Measurements from ENCODE around the gene CHRM3. TPM values are rescaled to one million over a fixed set of nuclear protein-coding genes. Genes with fewer than 3 reads are reported as not detected.

Gene CHRM3
- total RNA-seq, 1 donor from 2014 or later: 5.4 TPM

DNA sequence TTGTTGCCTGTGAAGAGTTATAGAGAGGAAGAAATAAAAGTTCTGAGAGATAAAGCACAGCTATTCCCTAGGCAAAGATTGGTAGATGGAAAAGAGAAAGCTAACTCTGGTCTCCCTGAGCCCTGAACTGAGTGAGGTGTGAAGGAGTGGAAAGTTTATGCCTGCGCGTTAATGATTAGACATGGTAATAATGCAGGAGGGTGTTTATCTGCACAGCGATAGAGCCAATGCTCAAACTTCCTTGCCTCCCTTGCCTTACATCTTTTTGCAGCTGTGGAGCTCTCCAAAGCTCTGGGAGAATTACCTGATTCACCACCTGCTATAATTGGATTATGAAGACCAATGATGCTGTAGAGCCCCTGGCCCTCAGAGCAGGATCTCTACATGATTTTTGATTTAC is 32.8 kb upstream of the CHRM3 start:
- DNase-seq: no peak
- Histone ChIP-seq H3K36me3 (no peaks in the 10 kb centered on the region), H3K27me3 (no peaks in the 10 kb centered on the region), H3K4me3 (no peak overlapping the region), H3K9me3 (no peaks in the 10 kb centered on the region), H3K4me1 (no peaks in the 10 kb centered on the region), H3K27ac (no peak overlapping the region)
- intact Hi-C loops (cut with DNase I): no loop called here
- ATAC-seq: no peak
- TF ChIP-seq, protein P1, sequence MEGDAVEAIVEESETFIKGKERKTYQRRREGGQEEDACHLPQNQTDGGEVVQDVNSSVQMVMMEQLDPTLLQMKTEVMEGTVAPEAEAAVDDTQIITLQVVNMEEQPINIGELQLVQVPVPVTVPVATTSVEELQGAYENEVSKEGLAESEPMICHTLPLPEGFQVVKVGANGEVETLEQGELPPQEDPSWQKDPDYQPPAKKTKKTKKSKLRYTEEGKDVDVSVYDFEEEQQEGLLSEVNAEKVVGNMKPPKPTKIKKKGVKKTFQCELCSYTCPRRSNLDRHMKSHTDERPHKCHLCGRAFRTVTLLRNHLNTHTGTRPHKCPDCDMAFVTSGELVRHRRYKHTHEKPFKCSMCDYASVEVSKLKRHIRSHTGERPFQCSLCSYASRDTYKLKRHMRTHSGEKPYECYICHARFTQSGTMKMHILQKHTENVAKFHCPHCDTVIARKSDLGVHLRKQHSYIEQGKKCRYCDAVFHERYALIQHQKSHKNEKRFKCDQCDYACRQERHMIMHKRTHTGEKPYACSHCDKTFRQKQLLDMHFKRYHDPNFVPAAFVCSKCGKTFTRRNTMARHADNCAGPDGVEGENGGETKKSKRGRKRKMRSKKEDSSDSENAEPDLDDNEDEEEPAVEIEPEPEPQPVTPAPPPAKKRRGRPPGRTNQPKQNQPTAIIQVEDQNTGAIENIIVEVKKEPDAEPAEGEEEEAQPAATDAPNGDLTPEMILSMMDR (IDR thresholded peaks at IDR 0.05): no peak

DNA sequence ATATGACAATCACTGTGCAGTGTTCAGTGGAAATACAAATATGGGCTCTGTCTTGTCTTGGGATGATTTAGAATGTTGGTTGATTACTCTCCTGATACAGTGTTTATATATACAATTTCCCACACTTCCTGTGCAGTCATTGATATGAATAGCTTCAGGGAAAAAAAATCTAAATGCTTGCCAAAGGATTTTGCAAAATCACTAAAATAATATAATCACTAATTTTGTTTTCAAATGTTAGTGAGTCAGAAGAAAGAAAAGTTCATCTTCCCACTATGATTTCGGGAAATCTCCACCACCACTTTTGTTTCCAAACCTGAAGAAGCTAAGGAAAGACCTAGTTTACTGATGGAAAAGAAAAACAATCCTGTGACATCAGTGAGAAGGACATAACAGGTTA is 32.1 kb upstream of the CHRM3 start:
- H3K36me3 ChIP-seq: no peaks in the 10 kb centered on the region
- DNase-seq (no peak), ATAC-seq (no peak)
- TF ChIP-seq, protein P1 (IDR thresholded peaks at IDR 0.05): no peak
- no peak overlapping the region for H3K27ac ChIP-seq
- H3K27me3 ChIP-seq: no peaks in the 10 kb centered on the region
- H3K4me3 ChIP-seq: no peak overlapping the region
- H3K4me1 ChIP-seq: no peaks in the 10 kb centered on the region
- H3K9me3 ChIP-seq: no peaks in the 10 kb centered on the region
- intact Hi-C loops (cut with DNase I): no loop called here

DNA sequence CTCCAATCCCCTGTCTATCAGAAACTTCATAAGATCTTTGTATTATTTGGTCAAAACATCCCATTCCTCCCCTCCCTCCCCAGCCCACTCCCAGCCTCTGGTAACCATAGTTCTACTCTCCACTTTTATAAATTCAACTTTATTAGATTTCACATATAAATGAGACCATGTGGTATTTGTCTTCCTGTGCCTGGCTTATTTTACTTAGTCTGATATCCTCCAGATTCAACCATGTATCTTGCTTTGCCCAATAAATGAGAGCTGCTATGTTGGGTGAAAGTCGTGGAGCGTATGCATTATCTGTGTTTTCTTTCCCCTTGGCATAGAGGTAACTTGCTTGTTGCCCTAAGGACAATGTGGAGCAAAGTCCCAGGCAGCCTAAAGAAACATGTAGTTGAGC is 28.5 kb upstream of the CHRM3 start:
- Histone ChIP-seq H3K4me1 (no peaks in the 10 kb centered on the region), H3K9me3 (no peaks in the 10 kb centered on the region), H3K4me3 (no peak overlapping the region), H3K27ac (no peak overlapping the region), H3K36me3 (no peaks in the 10 kb centered on the region), H3K27me3 (no peaks in the 10 kb centered on the region)
- intact Hi-C loops (cut with DNase I): no loop called here
- TF ChIP-seq, protein P1 (IDR thresholded peaks at IDR 0.05): no peak
- DNase-seq (no peak), ATAC-seq (no peak)

DNA sequence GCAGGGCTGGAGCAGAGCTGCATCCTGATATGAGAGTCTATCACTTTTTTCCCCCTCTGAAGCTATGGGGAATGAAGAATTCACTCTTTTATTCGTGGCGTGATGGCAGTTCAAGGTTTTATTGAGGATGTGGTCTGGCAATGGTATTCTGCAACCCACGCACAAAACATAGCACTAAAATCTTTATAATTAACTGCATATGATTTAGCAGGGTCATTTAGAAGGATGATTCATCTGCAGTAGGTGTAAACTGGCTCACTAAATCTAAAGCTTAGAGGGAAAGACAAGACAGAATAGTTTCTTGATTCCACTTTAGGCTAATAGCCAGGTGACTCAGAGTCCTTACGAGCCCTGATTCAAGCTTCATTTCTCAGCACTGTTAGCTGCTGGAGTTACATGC is 25.0 kb upstream of the CHRM3 start:
- ATAC-seq: no peak
- Histone ChIP-seq H3K36me3 (no peaks in the 10 kb centered on the region), H3K4me3 (no peak overlapping the region), H3K27ac (no peak overlapping the region), H3K4me1 (no peaks in the 10 kb centered on the region), H3K27me3 (no peaks in the 10 kb centered on the region), H3K9me3 (no peaks in the 10 kb centered on the region)
- no peak for DNase-seq
- intact Hi-C loops (cut with DNase I): no loop called here
- TF ChIP-seq, protein P1 (IDR thresholded peaks at IDR 0.05): no peak

DNA sequence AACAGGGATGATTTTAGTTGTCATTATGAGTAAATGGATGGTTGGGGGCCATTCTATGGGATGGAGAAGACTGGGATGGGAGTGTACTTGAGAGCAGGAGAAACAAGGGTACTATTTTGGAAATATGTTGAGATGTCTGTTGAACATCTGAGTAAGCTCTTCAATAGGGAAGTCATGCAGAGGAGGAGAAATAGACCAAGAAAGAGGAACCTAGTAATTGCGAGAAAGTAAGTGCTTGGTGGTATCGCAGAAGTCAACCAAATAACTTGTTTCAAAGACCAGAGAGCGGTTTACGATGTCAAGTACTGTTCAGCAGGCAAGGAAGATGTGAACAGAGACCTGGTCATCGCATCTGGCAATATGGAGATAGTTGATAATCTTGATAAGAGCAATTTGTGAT is 22.4 kb upstream of the CHRM3 start:
- no peak for DNase-seq
- no peaks in the 10 kb centered on the region for H3K9me3 ChIP-seq
- no peaks in the 10 kb centered on the region for H3K27me3 ChIP-seq
- intact Hi-C loops (cut with DNase I): no loop called here
- H3K36me3 ChIP-seq: no peaks in the 10 kb centered on the region
- TF ChIP-seq, protein P1 (IDR thresholded peaks at IDR 0.05): no peak
- H3K4me3 ChIP-seq: no peak overlapping the region
- H3K27ac ChIP-seq: no peak overlapping the region
- H3K4me1 ChIP-seq: no peaks in the 10 kb centered on the region
- peak; percentile 69 for ATAC-seq

DNA sequence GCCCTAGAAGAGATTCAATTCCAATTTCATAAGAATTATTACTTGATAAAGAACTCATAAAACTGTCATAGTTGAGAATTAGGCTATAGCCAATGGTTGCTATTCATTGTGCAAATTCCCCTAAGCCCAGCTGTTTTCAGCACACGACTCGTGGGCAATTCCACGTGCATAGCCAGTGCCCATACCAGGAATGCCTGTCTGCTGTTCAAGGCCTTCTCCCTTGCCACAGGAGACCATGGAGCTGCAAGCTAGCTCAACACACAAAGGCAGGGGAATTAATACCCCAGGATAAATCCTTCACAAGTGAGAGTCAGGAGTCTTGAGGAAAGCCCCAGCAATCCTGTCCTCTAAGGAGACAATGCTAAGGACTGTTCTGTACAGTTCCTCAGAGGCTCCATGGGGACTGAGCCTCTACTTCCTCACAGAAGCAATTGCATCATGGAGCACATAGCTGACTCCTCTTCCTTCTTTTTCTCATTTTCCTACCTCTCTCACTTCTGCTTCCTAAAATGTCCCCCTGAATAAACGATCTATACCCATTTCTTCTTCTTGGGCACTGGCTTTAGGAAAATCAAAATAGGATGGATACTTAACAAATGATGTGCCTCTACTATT is 19.1 kb upstream of the CHRM3 start:
- ATAC-seq: peak; percentile 80

More for the DNA sequence above, 19.1 kb upstream of the CHRM3 start:
- TF ChIP-seq, protein P1 (IDR thresholded peaks at IDR 0.05): no peak
- Histone ChIP-seq H3K9me3 (no peaks in the 10 kb centered on the region), H3K27ac (no peak overlapping the region), H3K4me1 (no peaks in the 10 kb centered on the region), H3K36me3 (no peaks in the 10 kb centered on the region), H3K27me3 (no peaks in the 10 kb centered on the region), H3K4me3 (no peak overlapping the region)
- intact Hi-C loops (cut with DNase I): no loop called here
- DNase-seq: no peak
